HEK293 (cell line): ENCODE data around the gene ZNF428.

ENCODE experiments used
- CTCF ChIA-PET: fragments of 350-600 bp; formaldehyde crosslinking; extraction: SDS; loops from one replicate; lab custom pipeline; 2021; ENCODE audit warnings: antibody characterized with exemption; lab: Yijun Ruan, JAX
- POLR2A ChIA-PET: fragments of 300-600 bp; formaldehyde crosslinking; extraction: SDS; loops from one replicate; lab custom pipeline; 2020; ENCODE audit warnings: antibody characterized with exemption, inconsistent platforms; lab: Yijun Ruan, JAX
- H3K27ac ChIP-seq: fragments of 200-500 bp; sonication (Bioruptor generic); 2 replicates; pipeline ENCODE4 v1.5.1; 2014; ENCODE audit warnings: low read depth, low read length, control low read depth, inconsistent platforms; ENCODE audit errors: extremely low read depth
- H3K36me3 ChIP-seq, 2 experiments: fragments of 200-500 bp in 1 of 2; sonication (Bioruptor generic) in 1 of 2; 1 replicate in 1 of 2; 2 replicates in 1 of 2; pipeline ENCODE4 v1.5.1; 2014 to 2017; ENCODE audit warnings: inconsistent platforms in 2 of 2, low read length in 2 of 2; ENCODE audit not compliant: control insufficient read depth in 2 of 2, insufficient read depth in 1 of 2
- H3K4me1 ChIP-seq: fragments of 200-500 bp; sonication (Bioruptor generic); 2 replicates; pipeline ENCODE4 v1.5.1; 2014; ENCODE audit warnings: mild to moderate bottlenecking, low read length, inconsistent platforms; ENCODE audit not compliant: control insufficient read depth, insufficient read depth
- H3K4me3 ChIP-seq: 2 replicates; pipeline ENCODE4 v1.5.1; 2011; ENCODE audit warnings: low read depth, mild to moderate bottlenecking, control low read depth, low read length, moderate library complexity
- H3K9me3 ChIP-seq: fragments of 200-500 bp; sonication (Bioruptor generic); 2 replicates; pipeline ENCODE4 v1.5.1; 2014; ENCODE audit warnings: low read depth, low read length, inconsistent platforms; ENCODE audit not compliant: control insufficient read depth, insufficient read depth
- FEZF1 ChIP-seq: fragments of 450-650 bp; formaldehyde crosslinking; IDR thresholded peaks from 2 replicates; pipeline ENCODE4 v1.5.1; 2016; ENCODE audit warnings: missing biosample characterization, missing genetic modification characterization
- GLIS1 ChIP-seq: fragments of 450-650 bp; formaldehyde crosslinking; IDR thresholded peaks from 2 replicates; pipeline ENCODE4 v1.5.1; 2016; ENCODE audit warnings: missing biosample characterization, missing genetic modification characterization
- HOXD13 ChIP-seq: sonication (generic); formaldehyde crosslinking; IDR thresholded peaks from 2 replicates; pipeline ENCODE4 v1.8.0; 2022; ENCODE audit warnings: missing genetic modification reagents, borderline replicate concordance
- KLF16 ChIP-seq: fragments of 450-650 bp; formaldehyde crosslinking; IDR thresholded peaks from 2 replicates; pipeline ENCODE4 v1.5.1; 2017; ENCODE audit warnings: missing biosample characterization, missing genetic modification characterization
- MZF1 ChIP-seq: fragments of 450-650 bp; formaldehyde crosslinking; IDR thresholded peaks from 2 replicates; pipeline ENCODE4 v1.5.1; 2017; ENCODE audit warnings: missing biosample characterization, missing genetic modification characterization, borderline replicate concordance
- SCRT2 ChIP-seq: fragments of 450-650 bp; formaldehyde crosslinking; IDR thresholded peaks from 2 replicates; pipeline ENCODE4 v1.5.1; 2016; ENCODE audit warnings: missing biosample characterization, missing genetic modification characterization
- ZBTB20 ChIP-seq: fragments of 450-650 bp; formaldehyde crosslinking; IDR thresholded peaks from 2 replicates; pipeline ENCODE4 v1.5.1; 2016; ENCODE audit warnings: missing biosample characterization, missing genetic modification characterization
- ZIC2 ChIP-seq: fragments of 450-650 bp; formaldehyde crosslinking; IDR thresholded peaks from 2 replicates; pipeline ENCODE4 v1.5.1; 2016; ENCODE audit warnings: missing biosample characterization, missing genetic modification characterization
- ZNF112 ChIP-seq: fragments of 450-650 bp; formaldehyde crosslinking; IDR thresholded peaks from 2 replicates; pipeline ENCODE4 v1.5.0; 2017; ENCODE audit warnings: missing biosample characterization, missing genetic modification characterization
- ZNF121 ChIP-seq: fragments of 450-650 bp; formaldehyde crosslinking; IDR thresholded peaks from 2 replicates; pipeline ENCODE4 v1.5.1; 2016; ENCODE audit warnings: missing biosample characterization, missing genetic modification characterization
- ZNF280D ChIP-seq: fragments of 450-650 bp; formaldehyde crosslinking; IDR thresholded peaks from 2 replicates; pipeline ENCODE4 v1.5.1; 2016; ENCODE audit warnings: missing biosample characterization, missing genetic modification characterization
- ZNF366 ChIP-seq: fragments of 450-650 bp; formaldehyde crosslinking; conservative IDR thresholded peaks from 2 replicates; pipeline ENCODE4 v1.5.1; 2016; ENCODE audit warnings: missing biosample characterization, missing genetic modification characterization
- ZNF394 ChIP-seq: fragments of 450-650 bp; formaldehyde crosslinking; IDR thresholded peaks from 2 replicates; pipeline ENCODE4 v1.5.1; 2016; ENCODE audit warnings: missing biosample characterization, missing genetic modification characterization, mild to moderate bottlenecking, moderate library complexity, borderline replicate concordance
- ZNF398 ChIP-seq: fragments of 450-650 bp; formaldehyde crosslinking; IDR thresholded peaks from 2 replicates; pipeline ENCODE4 v1.5.1; 2017; ENCODE audit warnings: missing biosample characterization, missing genetic modification characterization
- ZNF416 ChIP-seq: fragments of 450-650 bp; formaldehyde crosslinking; IDR thresholded peaks from 2 replicates; pipeline ENCODE4 v1.5.1; 2016; ENCODE audit warnings: missing biosample characterization, missing genetic modification characterization
- ZNF473 ChIP-seq: fragments of 450-650 bp; formaldehyde crosslinking; IDR thresholded peaks from 2 replicates; pipeline ENCODE4 v1.5.1; 2017; ENCODE audit warnings: missing biosample characterization, missing genetic modification characterization
- ZNF513 ChIP-seq: fragments of 450-650 bp; IDR thresholded peaks from 2 replicates; pipeline ENCODE4 v1.5.1; 2018; ENCODE audit warnings: missing biosample characterization, missing genetic modification characterization
- ZNF518A ChIP-seq: fragments of 450-650 bp; formaldehyde crosslinking; conservative IDR thresholded peaks from 2 replicates; pipeline ENCODE4 v1.5.1; 2016; ENCODE audit warnings: low read depth, missing biosample characterization, missing genetic modification characterization
- ZNF521 ChIP-seq: fragments of 450-650 bp; formaldehyde crosslinking; IDR thresholded peaks from 2 replicates; pipeline ENCODE4 v1.5.1; 2017; ENCODE audit warnings: missing biosample characterization, mild to moderate bottlenecking, missing genetic modification characterization
- ZNF580 ChIP-seq: fragments of 450-650 bp; formaldehyde crosslinking; IDR thresholded peaks from 2 replicates; pipeline ENCODE4 v1.5.1; 2016; ENCODE audit warnings: missing biosample characterization, missing genetic modification characterization
- ZNF639 ChIP-seq: fragments of 450-650 bp; formaldehyde crosslinking; IDR thresholded peaks from 2 replicates; pipeline ENCODE4 v1.5.1; 2016; ENCODE audit warnings: missing biosample characterization, missing genetic modification characterization
- ZNF664 ChIP-seq: fragments of 450-650 bp; formaldehyde crosslinking; IDR thresholded peaks from 2 replicates; pipeline ENCODE4 v1.5.1; 2016; ENCODE audit warnings: missing biosample characterization, missing genetic modification characterization
- ZSCAN30 ChIP-seq: fragments of 450-650 bp; IDR thresholded peaks from 2 replicates; pipeline ENCODE4 v1.5.1; 2018; ENCODE audit warnings: missing biosample characterization, mild to moderate bottlenecking, missing genetic modification characterization, moderate library complexity
- ZXDB ChIP-seq: fragments of 450-650 bp; formaldehyde crosslinking; IDR thresholded peaks from 2 replicates; pipeline ENCODE4 v1.5.1; 2016; ENCODE audit warnings: missing biosample characterization, missing genetic modification characterization

The ZNF428 gene

GRCh38 chr19:43574424-43575155 lies 44.8 kb downstream of the ZNF428 start:
- Histone ChIP-seq H3K27ac (peak overlapping the region; percentile 80), H3K4me3 (peak overlapping the region; percentile 73), H3K4me1 (peaks cover 39% of the 10 kb centered on the region), H3K36me3 (peaks cover 25 to 37% of the 10 kb centered on the region in 2 experiments), H3K9me3 (no peaks in the 10 kb centered on the region)
- CTCF ChIA-PET, result interaction anchor here (0.6 to 12.5 kb wide), 11 partner anchors 19 to 242 kb away, joined by 3 to 167 read pairs (median 3); partner anchors contain the start of gene IRGQ
- POLR2A ChIA-PET, result interaction anchor here (0.7 to 2.9 kb wide), 9 partner anchors 11 to 180 kb away, joined by 3 to 23 read pairs (median 4); partner anchors contain the start of genes IRGQ, SMG9 and ZNF576
- TF ChIP-seq ZNF521 (tag by site-specific recombination) (no peak), MZF1 (tag by site-specific recombination) (0 out of 2 replicates have a peak, but pooled peaks have one; percentile 23), KLF16 (tag by site-specific recombination) (no peak), ZNF639 (tag by site-specific recombination) (no peak), ZXDB (no peak), ZNF518A (tag by site-specific recombination) (no peak), ZNF580 (tag by site-specific recombination) (no peak), ZNF121 (tag by site-specific recombination) (peak; percentile 83), ZNF416 (tag by site-specific recombination) (no peak), ZSCAN30 (tag by site-specific recombination) (no peak), ZNF513 (no peak), ZNF280D (no peak), GLIS1 (tag by site-specific recombination) (peak; percentile 34; the same call in 1 of the 2 replicates), ZNF473 (tag by site-specific recombination) (no peak), ZNF394 (tag by site-specific recombination) (no peak), ZNF112 (tag by site-specific recombination) (no peak), ZNF398 (tag by site-specific recombination) (0 out of 2 replicates have a peak, but pooled peaks have one; percentile 16), HOXD13 (CRISPR knock-in tag) (no peak), ZBTB20 (tag by site-specific recombination) (0 out of 2 replicates have a peak, but pooled peaks have one; percentile 23), ZIC2 (tag by site-specific recombination) (0 out of 2 replicates have a peak, but pooled peaks have one; percentile 11), FEZF1 (tag by site-specific recombination) (no peak), ZNF366 (tag by site-specific recombination) (no peak), SCRT2 (tag by site-specific recombination) (peak; percentile 88), ZNF664 (0 out of 2 replicates have a peak, but pooled peaks have one; percentile 18)
